Choroid plexus epithelial cell (primary cell): ENCODE measurements around the gene TRIAP1.

Experiments used
- DNase-seq: peaks from one replicate; pipeline ENCODE4 v3.0.0-alpha.2; 2010; ENCODE audit warnings: low read depth
- H3K4me3 ChIP-seq: 2 replicates; pipeline ENCODE4 v1.5.1; 2011; ENCODE audit warnings: low read depth, mild to moderate bottlenecking, control low read depth, low read length, moderate library complexity
- TF ChIP-seq, protein P1 (sequence below): conservative IDR thresholded peaks from 2 replicates; pipeline ENCODE4 v1.5.1; 2011; ENCODE audit warnings: low read depth, mild to moderate bottlenecking, control low read depth, inconsistent platforms, low read length, moderate library complexity

TRIAP1 gene

DNA sequence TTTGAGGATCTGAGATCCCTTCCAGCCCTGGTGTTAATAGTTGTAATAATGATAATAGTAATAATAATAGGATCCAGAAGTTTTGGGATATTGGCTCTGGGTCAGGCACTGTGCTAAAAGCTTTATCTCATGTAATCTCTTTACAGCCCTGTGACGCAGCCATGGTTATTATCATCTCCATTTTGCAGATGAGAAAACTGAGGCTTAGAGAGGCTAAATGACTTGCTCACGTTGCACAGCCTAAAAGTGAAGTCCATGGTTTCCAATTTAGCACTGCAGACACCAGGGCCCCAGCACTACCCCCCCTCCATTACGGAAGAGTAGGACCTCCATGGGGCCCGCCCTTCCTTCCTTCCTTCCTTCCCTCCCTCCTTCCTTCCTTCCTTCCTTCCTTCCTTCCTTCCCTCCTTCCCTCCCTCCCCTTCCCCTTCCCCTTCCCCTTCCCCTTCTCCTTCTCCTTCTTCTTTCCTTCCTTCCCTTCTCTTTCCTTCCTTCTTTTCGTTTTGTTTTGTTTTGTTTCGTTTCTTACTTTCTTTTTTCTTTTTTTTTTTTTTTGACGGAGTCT, 23.2 kb downstream of the TRIAP1 start:
- TF ChIP-seq, protein P1, sequence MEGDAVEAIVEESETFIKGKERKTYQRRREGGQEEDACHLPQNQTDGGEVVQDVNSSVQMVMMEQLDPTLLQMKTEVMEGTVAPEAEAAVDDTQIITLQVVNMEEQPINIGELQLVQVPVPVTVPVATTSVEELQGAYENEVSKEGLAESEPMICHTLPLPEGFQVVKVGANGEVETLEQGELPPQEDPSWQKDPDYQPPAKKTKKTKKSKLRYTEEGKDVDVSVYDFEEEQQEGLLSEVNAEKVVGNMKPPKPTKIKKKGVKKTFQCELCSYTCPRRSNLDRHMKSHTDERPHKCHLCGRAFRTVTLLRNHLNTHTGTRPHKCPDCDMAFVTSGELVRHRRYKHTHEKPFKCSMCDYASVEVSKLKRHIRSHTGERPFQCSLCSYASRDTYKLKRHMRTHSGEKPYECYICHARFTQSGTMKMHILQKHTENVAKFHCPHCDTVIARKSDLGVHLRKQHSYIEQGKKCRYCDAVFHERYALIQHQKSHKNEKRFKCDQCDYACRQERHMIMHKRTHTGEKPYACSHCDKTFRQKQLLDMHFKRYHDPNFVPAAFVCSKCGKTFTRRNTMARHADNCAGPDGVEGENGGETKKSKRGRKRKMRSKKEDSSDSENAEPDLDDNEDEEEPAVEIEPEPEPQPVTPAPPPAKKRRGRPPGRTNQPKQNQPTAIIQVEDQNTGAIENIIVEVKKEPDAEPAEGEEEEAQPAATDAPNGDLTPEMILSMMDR: no peak
- H3K4me3 ChIP-seq: no peak overlapping the region
- no peak for DNase-seq

DNA sequence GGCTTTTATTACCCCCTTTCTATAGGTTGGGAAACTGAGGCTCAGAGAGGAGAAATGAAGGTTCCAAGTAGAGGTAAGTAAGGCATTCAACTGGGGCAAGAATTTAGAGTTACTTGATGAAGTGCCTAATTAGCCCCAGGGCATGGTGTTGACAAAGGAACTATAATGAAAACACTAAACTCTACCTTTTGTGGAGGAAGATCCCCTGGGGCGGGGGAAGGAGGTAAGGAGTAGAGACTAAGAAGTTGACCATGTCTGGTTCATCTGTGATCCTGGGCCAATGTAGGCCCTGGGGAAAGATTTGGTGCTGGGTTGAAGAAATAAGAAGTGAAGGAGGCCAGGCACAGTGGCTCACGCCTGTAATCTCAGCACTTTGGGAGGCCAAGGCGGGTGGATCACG, 24.5 kb downstream of the TRIAP1 start:
- H3K4me3 ChIP-seq: no peak overlapping the region
- TF ChIP-seq, protein P1: no peak
- DNase-seq: no peak

DNA sequence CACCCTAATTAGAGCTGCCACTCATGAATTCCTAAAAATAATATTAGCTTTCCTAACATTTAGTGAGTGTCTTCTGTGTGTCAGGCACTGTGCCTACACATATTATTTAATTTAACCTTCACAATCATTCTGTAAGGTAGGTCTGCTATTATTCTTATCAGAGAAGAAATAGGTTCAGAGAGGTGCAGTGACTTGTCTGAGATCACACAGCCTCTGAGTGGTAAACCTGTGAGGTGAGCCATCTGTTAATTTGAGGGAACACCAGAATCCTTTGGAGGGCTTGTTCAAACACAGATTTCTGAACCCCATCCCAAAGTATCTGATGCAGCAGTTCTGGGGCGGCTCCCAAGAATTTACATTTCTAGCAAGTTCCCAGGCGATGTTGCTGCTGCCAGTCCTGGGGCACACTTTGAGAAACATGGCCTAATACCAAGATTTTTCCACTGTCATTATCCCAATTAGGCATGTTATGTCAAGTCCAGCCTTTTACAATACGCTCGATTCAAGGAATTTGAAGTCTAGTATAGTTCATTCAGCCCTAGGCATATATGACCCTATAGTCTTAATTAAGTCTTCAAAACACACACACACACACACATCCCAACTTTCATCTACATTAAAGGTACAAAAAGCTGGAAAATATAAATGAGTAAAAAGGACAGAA, 28.1 kb downstream of the TRIAP1 start:
- TF ChIP-seq, protein P1: no peak
- no peak overlapping the region for H3K4me3 ChIP-seq
- no peak for DNase-seq

DNA sequence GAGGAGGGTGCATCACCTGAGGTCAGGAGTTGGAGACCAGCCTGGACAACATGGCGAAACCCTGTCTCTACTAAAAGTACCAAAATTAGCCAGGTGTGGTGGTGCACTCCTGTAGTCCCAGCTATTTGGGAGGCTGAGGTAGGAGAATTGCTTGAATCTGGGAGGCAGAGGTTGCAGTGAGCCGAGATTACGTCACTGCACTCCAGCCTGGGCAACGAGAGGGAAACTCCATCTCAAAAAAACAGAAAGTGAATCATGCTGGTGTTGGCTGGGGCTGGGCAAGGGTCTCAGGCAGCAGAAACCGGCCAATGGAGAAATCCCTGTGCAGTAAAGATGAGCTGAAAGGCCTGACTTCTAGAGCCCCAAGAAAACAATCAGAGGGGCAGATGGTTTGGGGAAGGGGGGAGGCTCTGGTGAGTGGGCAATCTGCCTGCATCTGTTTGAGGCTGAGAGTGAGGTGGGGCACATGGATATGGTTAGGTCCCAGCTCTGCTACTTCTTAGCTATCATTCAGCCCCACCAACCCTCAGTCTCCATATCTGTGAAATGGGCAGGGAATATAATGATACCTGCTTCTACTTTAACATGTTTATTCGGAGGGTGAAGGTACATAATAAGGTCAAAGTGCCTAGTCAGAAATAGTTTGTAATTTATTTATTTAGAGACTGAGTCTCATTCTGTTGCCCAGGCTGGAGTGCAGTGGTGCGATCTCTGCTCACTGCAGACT, 29.5 kb downstream of the TRIAP1 start:
- H3K4me3 ChIP-seq: no peak overlapping the region
- TF ChIP-seq, protein P1: no peak
- no peak for DNase-seq

DNA sequence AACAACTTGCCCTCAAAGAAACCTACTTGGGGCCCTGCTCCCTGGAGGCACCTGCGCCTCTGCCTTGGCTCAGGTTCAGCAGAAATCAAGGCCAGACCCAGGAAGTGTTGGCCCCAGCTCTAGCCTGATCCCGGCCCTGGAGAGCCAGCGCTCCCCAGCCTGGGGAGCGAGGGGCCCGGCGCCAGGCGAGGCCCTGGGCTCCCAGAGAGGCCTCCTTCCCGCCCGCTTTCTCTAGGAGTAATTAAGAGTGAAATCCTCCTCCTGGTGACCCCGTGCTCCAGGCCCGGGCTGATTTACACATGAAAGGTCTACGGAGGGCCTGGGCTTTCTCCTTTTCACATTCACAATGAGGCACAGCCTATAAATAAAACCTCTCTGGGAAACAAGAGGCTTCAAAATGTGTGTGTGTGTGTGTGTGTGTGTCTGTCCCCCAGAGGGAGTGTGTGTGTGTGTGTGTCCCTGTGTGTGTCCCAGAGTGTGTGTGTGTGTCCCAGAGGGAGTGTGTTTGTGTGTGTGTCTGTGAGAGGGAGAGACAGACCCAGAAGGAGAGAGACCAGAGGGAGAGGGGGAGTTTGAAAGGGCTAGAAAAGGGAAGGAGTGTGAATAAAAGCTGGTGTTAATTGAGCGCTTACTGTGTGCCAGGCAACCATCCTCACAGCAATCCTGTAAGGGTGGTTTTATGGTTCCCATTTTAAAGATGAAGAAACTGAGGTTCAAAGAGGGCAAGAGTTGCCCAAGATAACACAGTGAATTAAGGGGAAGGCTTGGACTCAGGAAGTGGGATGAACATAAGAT, 32.1 kb downstream of the TRIAP1 start:
- no peak overlapping the region for H3K4me3 ChIP-seq
- DNase-seq: no peak
- TF ChIP-seq, protein P1: no peak

DNA sequence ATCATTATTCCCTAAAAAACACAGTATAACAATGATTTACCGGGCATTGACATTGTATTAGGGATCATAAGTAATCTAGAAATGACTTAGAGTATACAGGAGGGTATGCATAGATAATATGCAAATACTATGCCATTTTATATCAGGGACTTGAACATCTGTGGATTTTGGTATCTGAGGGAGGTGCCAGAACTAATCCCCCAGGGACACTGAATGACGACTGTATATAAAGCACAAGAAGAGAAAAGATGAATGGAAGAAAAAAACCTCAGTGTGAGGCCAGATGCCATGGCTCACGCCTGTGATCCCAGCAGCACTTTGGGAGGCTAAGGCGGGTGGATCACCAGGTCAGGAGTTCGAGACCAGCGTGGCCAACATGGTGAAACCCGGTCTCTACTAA, 33.8 kb downstream of the TRIAP1 start:
- TF ChIP-seq, protein P1: no peak
- H3K4me3 ChIP-seq: no peak overlapping the region
- no peak for DNase-seq
